Choroid plexus epithelial cell (primary cell): Measurements from ENCODE around the gene SCN4B.

Experiments
- DNase-seq: peaks from one replicate; pipeline ENCODE4 v3.0.0-alpha.2; 2010; ENCODE audit warnings: low read depth
- H3K4me3 ChIP-seq: 2 replicates; pipeline ENCODE4 v1.5.1; 2011; ENCODE audit warnings: low read depth, mild to moderate bottlenecking, control low read depth, low read length, moderate library complexity
- CTCF ChIP-seq: conservative IDR thresholded peaks from 2 replicates; pipeline ENCODE4 v1.5.1; 2011; ENCODE audit warnings: low read depth, mild to moderate bottlenecking, control low read depth, inconsistent platforms, low read length, moderate library complexity

SCN4B gene

GRCh38 chr11:118136801-118137200 is 15.8 kb downstream of the SCN4B start:
- DNase-seq: no peak
- TF ChIP-seq CTCF: no peak
- no peak overlapping the region for H3K4me3 ChIP-seq

GRCh38 chr11:118136341-118136740 is 16.3 kb downstream of the SCN4B start:
- DNase-seq: no peak
- no peak overlapping the region for H3K4me3 ChIP-seq
- no peak for TF ChIP-seq CTCF

- no peak for DNase-seq
- no peak overlapping the region for H3K4me3 ChIP-seq
- no peak for TF ChIP-seq CTCF
Measured at GRCh38 chr11:118135796-118136165, 16.8 kb downstream of the SCN4B start.

- DNase-seq: no peak
- no peak for TF ChIP-seq CTCF
- no peak overlapping the region for H3K4me3 ChIP-seq
Measured at GRCh38 chr11:118135051-118135795, 17.4 kb downstream of the SCN4B start.

GRCh38 chr11:118133816-118134215 is 18.8 kb downstream of the SCN4B start:
- no peak overlapping the region for H3K4me3 ChIP-seq
- DNase-seq: no peak

GRCh38 chr11:118132385-118133151 is 20.1 kb downstream of the SCN4B start:
- no peak overlapping the region for H3K4me3 ChIP-seq
- DNase-seq: no peak
- no peak for TF ChIP-seq CTCF

More at GRCh38 chr11:118133816-118134215, 18.8 kb downstream of the SCN4B start:
- no peak for TF ChIP-seq CTCF
